G401 (cell line): ENCODE measurements around the gene CALU. TPM values are rescaled to one million over a fixed set of nuclear protein-coding genes. Genes with fewer than 3 reads are reported as not detected.

ENCODE experiments used
- DNase-seq: peaks from one replicate; pipeline ENCODE4 v3.0.0-alpha.2; 2015; ENCODE audit warnings: low spot score
- in situ Hi-C: cut with HindIII; loops from 2 replicates; pipeline ENCODE4 v1.10.0; 2016; ENCODE audit warnings: low sequenced_read_pairs, mixed read lengths
- total RNA-seq: library from RNA; depleted of rRNA; stranded (reverse); fragments of >200 nt; shearing (Covaris generic); gene quantifications from 2 replicates; pipeline ENCODE4 v1.2.3, GENCODE V29; 2014; rRNA removed

Gene CALU
- total RNA-seq, 1 experiment from 2014 or later, result 136 TPM

GRCh38 chr7:128800567-128800966 lies 61.4 kb downstream of the CALU start:
- in situ Hi-C loops, result no loop called here
- no peak for DNase-seq

- in situ Hi-C loops, result no loop called here
- DNase-seq, result no peak
Measured at GRCh38 chr7:128801003-128801402, 61.8 kb downstream of the CALU start.

GRCh38 chr7:128801667-128802418 lies 62.7 kb downstream of the CALU start:
- no peak for DNase-seq
- in situ Hi-C loops, result no loop called here

- in situ Hi-C loops, result no loop called here
- DNase-seq, result no peak
Measured at GRCh38 chr7:128804484-128804883, 65.3 kb downstream of the CALU start.

- no peak for DNase-seq
- in situ Hi-C loops, result no loop called here
Measured at GRCh38 chr7:128805225-128805624, 66.1 kb downstream of the CALU start.

GRCh38 chr7:128807191-128807590 lies 68.0 kb downstream of the CALU start:
- in situ Hi-C loops, result no loop called here
- no peak for DNase-seq

GRCh38 chr7:128809363-128809762 lies 70.2 kb downstream of the CALU start:
- DNase-seq, result no peak
- in situ Hi-C loops, result no loop called here

GRCh38 chr7:128810473-128810872 lies 71.3 kb downstream of the CALU start:
- DNase-seq, result no peak
- in situ Hi-C loops, result no loop called here

- no peak for DNase-seq
- in situ Hi-C loops, result no loop called here
Measured at GRCh38 chr7:128810997-128811396, 71.8 kb downstream of the CALU start.

- DNase-seq, result peak; percentile 62
- in situ Hi-C loops, result no loop called here
Measured at GRCh38 chr7:128811631-128812430, 72.7 kb downstream of the CALU start.

GRCh38 chr7:128812514-128813168 lies 73.5 kb downstream of the CALU start:
- in situ Hi-C loops, result no loop called here
- DNase-seq, result no peak

GRCh38 chr7:128814499-128814898 lies 75.3 kb downstream of the CALU start:
- no peak for DNase-seq

GRCh38 chr7:128815289-128815942 lies 76.3 kb downstream of the CALU start:
- DNase-seq, result no peak
- in situ Hi-C loops, result no loop called here

More at GRCh38 chr7:128814499-128814898, 75.3 kb downstream of the CALU start:
- in situ Hi-C loops, result no loop called here

- in situ Hi-C loops, result no loop called here
- DNase-seq, result no peak
Measured at GRCh38 chr7:128818694-128819093, 79.5 kb downstream of the CALU start.

Other genes with a start within 250 kb of the CALU start
- gene GARIN1A, start 67.1 kb upstream of the CALU start, total RNA-seq, result 0.81 TPM in 1 of 2 replicates, not detected in the other
- not detected in 2 replicates for gene OPN1SW, start 36.4 kb downstream of the CALU start, total RNA-seq
- 11.3 and 15.2 TPM in 2 replicates for gene CCDC136, start 52.6 kb downstream of the CALU start, total RNA-seq
- gene FLNC, start 91.0 kb downstream of the CALU start, total RNA-seq, result 211 and 231 TPM in 2 replicates
- 221 and 246 TPM in 2 replicates for gene ATP6V1F, start 123.5 kb downstream of the CALU start, total RNA-seq
- gene KCP, start 171.3 kb downstream of the CALU start, total RNA-seq, result 2.8 and 4.7 TPM in 2 replicates
- gene IRF5, start 198.6 kb downstream of the CALU start, total RNA-seq, result not detected in 2 replicates